Endothelial cell (in vitro differentiated cells): Measurements from ENCODE around the gene SLC26A3. TPM values are rescaled to one million over a fixed set of nuclear protein-coding genes. Genes with fewer than 3 reads are reported as not detected.

Experiments used
- DNase-seq: peaks from one replicate; pipeline ENCODE4 v3.0.0; 2021; ENCODE audit warnings: low spot score
- H3K27ac Mint-ChIP-seq: one replicate; pipeline ENCODE4 v1.8.0; 2021; ENCODE audit warnings: mixed read lengths, inconsistent platforms; ENCODE audit not compliant: unreplicated experiment
- H3K27me3 Mint-ChIP-seq: one replicate; pipeline ENCODE4 v1.8.0; 2021; ENCODE audit warnings: mild to moderate bottlenecking, moderate library complexity, mixed read lengths, inconsistent platforms; ENCODE audit not compliant: unreplicated experiment
- H3K36me3 Mint-ChIP-seq: one replicate; pipeline ENCODE4 v1.8.0; 2021; ENCODE audit warnings: mild to moderate bottlenecking, low read depth, mixed read lengths, inconsistent platforms; ENCODE audit not compliant: unreplicated experiment
- H3K4me1 Mint-ChIP-seq: one replicate; pipeline ENCODE4 v1.8.0; 2021; ENCODE audit warnings: mild to moderate bottlenecking, mixed read lengths, inconsistent platforms; ENCODE audit not compliant: unreplicated experiment
- H3K4me3 Mint-ChIP-seq: one replicate; pipeline ENCODE4 v1.8.0; 2021; ENCODE audit warnings: mild to moderate bottlenecking, mixed read lengths, inconsistent platforms; ENCODE audit not compliant: unreplicated experiment
- H3K9me3 Mint-ChIP-seq: one replicate; pipeline ENCODE4 v1.8.0; 2021; ENCODE audit warnings: mixed read lengths, inconsistent platforms; ENCODE audit not compliant: unreplicated experiment
- total RNA-seq: library from RNA; stranded (reverse); fragmentation: NEBNext Ultra II Directional; extraction: Animal tissue kit (Norgen Biotek cat#: 25700); gene quantifications from one replicate; pipeline ENCODE4 v1.2.1, GENCODE V29; 2021; ENCODE audit not compliant: unreplicated experiment
- TF ChIP-seq, protein P1 (sequence below): fragments of 200-600 bp; sonication (generic); IDR thresholded peaks from one replicate; pipeline ENCODE4 v1.5.0; 2021; ENCODE audit warnings: antibody characterized with exemption; ENCODE audit not compliant: unreplicated experiment

SLC26A3 gene
- total RNA-seq, 1 donor from 2014 or later: not detected

DNA sequence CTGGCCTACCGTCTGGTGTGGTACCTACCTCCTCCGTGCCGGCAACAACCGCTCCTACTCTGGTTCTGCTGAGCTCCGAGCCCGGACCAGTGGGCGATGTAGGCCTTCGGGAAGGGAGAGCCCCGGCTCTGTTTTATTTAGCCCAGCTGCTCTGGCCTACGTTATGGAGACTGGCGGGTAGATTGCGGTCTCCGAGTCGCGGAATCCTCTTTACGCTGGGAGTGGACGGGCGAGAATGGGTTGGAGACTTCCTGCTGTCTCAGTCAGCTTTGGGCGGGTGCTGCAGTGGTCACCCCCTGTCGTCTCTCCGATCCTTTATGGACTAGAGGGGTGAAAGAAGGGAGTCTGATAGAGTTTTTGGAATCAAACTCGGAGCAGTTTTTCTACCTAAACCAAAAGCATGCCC, 58.7 kb downstream of the SLC26A3 start:
- peaks cover 6% of the 10 kb centered on the region for H3K27me3 Mint-ChIP-seq
- H3K4me1 Mint-ChIP-seq: peaks cover 27% of the 10 kb centered on the region
- DNase-seq: no peak
- H3K9me3 Mint-ChIP-seq: no peaks in the 10 kb centered on the region
- H3K36me3 Mint-ChIP-seq: peaks cover 10% of the 10 kb centered on the region
- TF ChIP-seq, protein P1, sequence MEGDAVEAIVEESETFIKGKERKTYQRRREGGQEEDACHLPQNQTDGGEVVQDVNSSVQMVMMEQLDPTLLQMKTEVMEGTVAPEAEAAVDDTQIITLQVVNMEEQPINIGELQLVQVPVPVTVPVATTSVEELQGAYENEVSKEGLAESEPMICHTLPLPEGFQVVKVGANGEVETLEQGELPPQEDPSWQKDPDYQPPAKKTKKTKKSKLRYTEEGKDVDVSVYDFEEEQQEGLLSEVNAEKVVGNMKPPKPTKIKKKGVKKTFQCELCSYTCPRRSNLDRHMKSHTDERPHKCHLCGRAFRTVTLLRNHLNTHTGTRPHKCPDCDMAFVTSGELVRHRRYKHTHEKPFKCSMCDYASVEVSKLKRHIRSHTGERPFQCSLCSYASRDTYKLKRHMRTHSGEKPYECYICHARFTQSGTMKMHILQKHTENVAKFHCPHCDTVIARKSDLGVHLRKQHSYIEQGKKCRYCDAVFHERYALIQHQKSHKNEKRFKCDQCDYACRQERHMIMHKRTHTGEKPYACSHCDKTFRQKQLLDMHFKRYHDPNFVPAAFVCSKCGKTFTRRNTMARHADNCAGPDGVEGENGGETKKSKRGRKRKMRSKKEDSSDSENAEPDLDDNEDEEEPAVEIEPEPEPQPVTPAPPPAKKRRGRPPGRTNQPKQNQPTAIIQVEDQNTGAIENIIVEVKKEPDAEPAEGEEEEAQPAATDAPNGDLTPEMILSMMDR: no peak
- H3K27ac Mint-ChIP-seq: peak overlapping the region; percentile 98
- H3K4me3 Mint-ChIP-seq: peak overlapping the region; percentile 98

- peak within 1 kb of the TSS; percentile 98 for H3K4me3 Mint-ChIP-seq
- TF ChIP-seq, protein P1: peak; percentile 7
- H3K4me1 Mint-ChIP-seq: peaks cover 27% of the 10 kb centered on the region
- H3K27ac Mint-ChIP-seq: peak within 1 kb of the TSS; percentile 98
- H3K9me3 Mint-ChIP-seq: no peaks in the 10 kb centered on the region
- peaks cover 6% of the 10 kb centered on the region for H3K27me3 Mint-ChIP-seq
- peaks cover 10% of the 10 kb centered on the region for H3K36me3 Mint-ChIP-seq
- peak; percentile 98 for DNase-seq
These were observed 59.3 kb downstream of the SLC26A3 start, which contains the start of gene CBLL1 for GRCh38 chr7:107743567-107744344. TSS of gene CBLL1 (plus strand) at chr7:107744142. CDS start at chr7:107744164, 22 bp downstream.

- peak; percentile 53 for DNase-seq
- Mint-ChIP-seq H3K36me3 (peaks cover 16% of the 10 kb centered on the region), H3K27ac (peak overlapping the region; percentile 96), H3K9me3 (no peaks in the 10 kb centered on the region), H3K4me3 (peak overlapping the region; percentile 97), H3K4me1 (peaks cover 27% of the 10 kb centered on the region), H3K27me3 (peaks cover 6% of the 10 kb centered on the region)
- TF ChIP-seq, protein P1: peak; percentile 26
These were observed 60.1 kb downstream of the SLC26A3 start for GRCh38 chr7:107742678-107743566.

- H3K36me3 Mint-ChIP-seq: peaks cover 3% of the 10 kb centered on the region
- DNase-seq: no peak
- H3K27ac Mint-ChIP-seq: no peak overlapping the region
- no peak overlapping the region for H3K4me3 Mint-ChIP-seq
- H3K9me3 Mint-ChIP-seq: peaks cover 5% of the 10 kb centered on the region
- TF ChIP-seq, protein P1: no peak
- peaks cover 2% of the 10 kb centered on the region for H3K27me3 Mint-ChIP-seq
- H3K4me1 Mint-ChIP-seq: peaks cover 3% of the 10 kb centered on the region
These were observed 74.7 kb downstream of the SLC26A3 start for GRCh38 chr7:107728276-107728675.
